Bronchial epithelial cell (primary cell): ENCODE results near the gene C17orf100. TPM values are rescaled to one million over a fixed set of nuclear protein-coding genes. Genes with fewer than 3 reads are reported as not detected.

Experiments
- DNase-seq: peaks from one replicate; pipeline ENCODE4 v3.0.0-alpha.2; 2010; ENCODE audit warnings: low read depth
- FAIRE-seq: peaks from 2 replicates; lab custom pipeline; 2011; peaks lifted over from hg19 to GRCh38; lab: Jason Lieb, UNC
- H3K27me3 ChIP-seq: 2 replicates; pipeline ENCODE4 v1.5.1; 2011; ENCODE audit warnings: low read length; ENCODE audit not compliant: control insufficient read depth, insufficient read depth
- H3K36me3 ChIP-seq: 2 replicates; pipeline ENCODE4 v1.5.1; 2011; ENCODE audit warnings: low read length; ENCODE audit not compliant: control insufficient read depth, insufficient read depth
- H3K4me3 ChIP-seq: 2 replicates; pipeline ENCODE4 v1.5.1; 2011; ENCODE audit warnings: mild to moderate bottlenecking, low read depth, low read length, control low read depth
- CTCF ChIP-seq: IDR thresholded peaks from 2 replicates; pipeline ENCODE4 v1.5.1; 2011; ENCODE audit warnings: mild to moderate bottlenecking, moderate library complexity, low read length, control low read depth, inconsistent platforms; ENCODE audit not compliant: insufficient read depth, severe bottlenecking
- total RNA-seq: library from RNA; depleted of rRNA; stranded (reverse); fragments of >200 nt; gene quantifications from 2 replicates; pipeline ENCODE4 v1.2.1, GENCODE V29; 2014

Gene C17orf100
- total RNA-seq, 1 donor from 2014 or later = 0.53 TPM

- H3K36me3 ChIP-seq = peaks cover 4% of the 10 kb centered on the region
- no peak for FAIRE-seq
- no peaks in the 10 kb centered on the region for H3K27me3 ChIP-seq
- DNase-seq = no peak
- H3K4me3 ChIP-seq = peak overlapping the region; percentile 89
- no peak for TF ChIP-seq CTCF
Observed at GRCh38 chr17:6639014-6639585, 12.5 kb upstream of the C17orf100 start.

- Histone ChIP-seq H3K4me3 (peak overlapping the region; percentile 89), H3K27me3 (no peaks in the 10 kb centered on the region), H3K36me3 (peaks cover 2% of the 10 kb centered on the region)
- DNase-seq (no peak), FAIRE-seq (no peak)
- TF ChIP-seq CTCF = no peak
Observed at GRCh38 chr17:6639586-6640535, 11.7 kb upstream of the C17orf100 start.

GRCh38 chr17:6640536-6641246 lies 10.9 kb upstream of the C17orf100 start, which contains the start of the genes KIAA0753 and TXNDC17:
Gene KIAA0753 (minus strand): TSS chr17:6640711. CDS start chr17:6635103, 5,608 bp downstream.
Gene TXNDC17 (plus strand): TSS chr17:6641060. CDS start chr17:6641083, 23 bp downstream.
- no peak for FAIRE-seq
- no peak for TF ChIP-seq CTCF
- peak within 1 kb of the TSS; percentile 89 for H3K4me3 ChIP-seq

GRCh38 chr17:6641247-6641863 lies 10.2 kb upstream of the C17orf100 start:
- no peak for FAIRE-seq

More at GRCh38 chr17:6640536-6641246, 10.9 kb upstream of the C17orf100 start, which contains the start of the genes KIAA0753 and TXNDC17:
- H3K36me3 ChIP-seq = peaks cover 1% of the 10 kb centered on the region
- H3K27me3 ChIP-seq = no peaks in the 10 kb centered on the region
- DNase-seq = peak; percentile 83

More at GRCh38 chr17:6641247-6641863, 10.2 kb upstream of the C17orf100 start:
- Histone ChIP-seq H3K4me3 (peak overlapping the region; percentile 89), H3K36me3 (peaks cover 1% of the 10 kb centered on the region), H3K27me3 (no peaks in the 10 kb centered on the region)
- no peak for TF ChIP-seq CTCF
- peak; percentile 31 for DNase-seq
